Measurements from ENCODE around the gene HEXIM2. TPM values are rescaled to one million over a fixed set of nuclear protein-coding genes. Genes with fewer than 3 reads are reported as not detected.

The HEXIM2 gene
- total and polyA plus RNA-seq, 2 of the 13 experiments (the other 11 are each of a cell fraction or from before 2014, with no cell fraction given), result 27.1 to 32.4 TPM

GRCh38 chr17:45135978-45136791, 25.5 kb upstream of the HEXIM2 start (continued):
- 0 out of 2 replicates have a peak, but pooled peaks have one; percentile 54 for TF ChIP-seq DZIP1 (CRISPR knock-in tag; IDR thresholded peaks at IDR 0.05)
- no peak for TF ChIP-seq KDM1A (CRISPR knock-in tag; IDR thresholded peaks at IDR 0.05)
- TF ChIP-seq ZNF674 (CRISPR knock-in tag; IDR thresholded peaks at IDR 0.05; ENCODE audit: low read depth), result no peak; the same call in 1 of the 2 replicates
- no peak for TF ChIP-seq ZNF205 (CRISPR knock-in tag; IDR thresholded peaks at IDR 0.05)
- no peak for TF ChIP-seq HNF1B (CRISPR knock-in tag; IDR thresholded peaks at IDR 0.05)
- TF ChIP-seq WIZ (CRISPR knock-in tag; IDR thresholded peaks at IDR 0.05), result peak; percentile 63
- TF ChIP-seq ZNF367 (CRISPR knock-in tag; IDR thresholded peaks at IDR 0.05; ENCODE audit: borderline replicate concordance), result no peak
- 0 out of 2 replicates have a peak, but pooled peaks have one; percentile 22 for TF ChIP-seq ZNF546 (CRISPR knock-in tag; conservative IDR thresholded peaks at IDR 0.05)
- no peak for TF ChIP-seq REPIN1 (CRISPR knock-in tag; IDR thresholded peaks at IDR 0.05; ENCODE audit: borderline replicate concordance, low read depth)
- TF ChIP-seq KLF16 (CRISPR knock-in tag; IDR thresholded peaks at IDR 0.05), result no peak
- no peak for TF ChIP-seq ZBTB37 (CRISPR knock-in tag; IDR thresholded peaks at IDR 0.05)
- TF ChIP-seq MED13 (CRISPR knock-in tag; IDR thresholded peaks at IDR 0.05), result 0 out of 2 replicates have a peak, but pooled peaks have one; percentile 13
- no peak; the same call in 1 of the 2 replicates for TF ChIP-seq SNAI1 (CRISPR knock-in tag; IDR thresholded peaks at IDR 0.05; ENCODE audit: borderline replicate concordance)
- no peak for TF ChIP-seq RFXANK (CRISPR knock-in tag; IDR thresholded peaks at IDR 0.05)
- no peak for TF ChIP-seq ELF1 (CRISPR knock-in tag; IDR thresholded peaks at IDR 0.05)
- no peak for TF ChIP-seq ZNF605 (CRISPR knock-in tag; IDR thresholded peaks at IDR 0.05)
- TF ChIP-seq AFF4 (CRISPR knock-in tag; IDR thresholded peaks at IDR 0.05), result no peak
- no peak; the same call in 1 of the 2 replicates for TF ChIP-seq ZMAT3 (CRISPR knock-in tag; conservative IDR thresholded peaks at IDR 0.05)
- TF ChIP-seq MXI1 (IDR thresholded peaks at IDR 0.05; ENCODE audit: borderline replicate concordance, low read depth, low read length), result peak; percentile 19; the same call in 1 of the 3 replicates
- peak; percentile 9; the same call in 1 of the 2 replicates for TF ChIP-seq ZNF773 (CRISPR knock-in tag; IDR thresholded peaks at IDR 0.05; ENCODE audit: borderline replicate concordance)
